Measurements from ENCODE around the gene CPED1.
"Not testable (repeated sequence)": the region's sequence is repeated elsewhere in the genome, so short reads cannot be mapped to it uniquely, and the experiment has no call there.

CPED1 gene

DNA sequence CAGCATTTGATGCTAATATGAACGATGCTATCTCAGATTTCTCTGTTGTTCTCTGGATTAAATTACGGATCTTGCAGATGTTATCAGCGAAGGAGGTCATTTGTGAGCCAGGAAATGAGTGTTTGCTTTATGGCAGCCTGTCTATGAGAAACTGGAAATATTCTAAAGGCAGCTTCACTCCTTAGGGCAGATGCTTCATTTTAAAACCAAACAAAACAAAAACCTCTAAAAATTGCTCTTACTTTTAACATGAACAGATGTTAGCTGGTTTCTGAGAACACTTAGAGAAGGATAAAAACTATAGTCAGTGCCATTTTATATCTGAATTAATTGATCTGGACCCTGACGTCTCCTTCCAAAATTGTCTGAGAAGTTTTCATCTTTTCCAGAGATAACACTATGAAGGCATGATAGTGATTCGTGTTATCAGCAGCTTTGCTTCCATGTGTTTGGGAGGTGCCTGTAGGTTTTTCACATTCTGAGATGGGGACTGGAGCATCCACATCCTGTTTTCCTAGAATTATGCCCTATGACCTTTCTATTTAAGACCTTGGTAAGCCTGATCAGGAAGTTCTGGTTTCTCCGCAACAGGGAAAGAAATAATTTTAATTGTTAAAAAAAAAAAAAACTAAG, 53.1 kb downstream of the CPED1 start:
- no peak for DNase-seq (ENCODE audit: low read depth)

DNA sequence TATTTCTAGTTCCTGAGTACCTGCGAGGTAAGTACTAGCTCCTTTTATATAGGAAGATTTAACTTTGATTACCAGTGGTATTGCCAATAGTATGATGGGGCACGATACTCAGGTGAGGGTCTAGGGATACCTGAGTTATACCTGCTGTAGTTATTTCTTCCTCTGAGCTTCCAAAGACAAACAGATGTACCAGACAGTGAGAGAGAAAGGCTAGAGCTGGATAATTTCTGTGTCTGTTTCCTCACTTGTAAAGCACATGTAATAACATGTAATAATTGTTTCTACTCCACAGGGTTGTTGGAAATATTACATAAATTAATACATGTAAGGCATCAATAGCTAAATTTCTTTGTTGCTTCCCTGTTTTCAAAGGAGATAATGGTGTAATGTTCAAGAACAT, 53.7 kb downstream of the CPED1 start:
- no peak for DNase-seq (ENCODE audit: low read depth)

DNA sequence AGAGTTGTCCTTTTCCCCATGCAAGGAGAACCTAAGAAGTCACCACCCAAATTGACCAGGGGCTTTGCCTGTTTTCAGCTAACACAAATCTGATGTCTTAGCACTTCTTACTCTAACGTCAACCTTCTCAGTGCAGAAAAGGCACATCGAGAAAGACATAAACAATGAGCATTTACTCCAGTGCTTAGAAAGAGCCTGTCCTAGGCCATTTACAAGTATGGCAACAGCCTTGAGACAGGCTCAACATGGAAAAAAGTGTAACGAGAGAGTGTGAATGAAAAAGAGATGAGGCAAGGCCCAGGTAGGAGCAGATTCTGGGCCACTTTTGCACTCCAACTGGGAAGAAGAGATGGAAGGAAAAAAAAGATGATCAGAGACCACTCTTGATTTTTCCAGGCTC, 54.4 kb downstream of the CPED1 start:
- DNase-seq (ENCODE audit: low read depth): no peak

DNA sequence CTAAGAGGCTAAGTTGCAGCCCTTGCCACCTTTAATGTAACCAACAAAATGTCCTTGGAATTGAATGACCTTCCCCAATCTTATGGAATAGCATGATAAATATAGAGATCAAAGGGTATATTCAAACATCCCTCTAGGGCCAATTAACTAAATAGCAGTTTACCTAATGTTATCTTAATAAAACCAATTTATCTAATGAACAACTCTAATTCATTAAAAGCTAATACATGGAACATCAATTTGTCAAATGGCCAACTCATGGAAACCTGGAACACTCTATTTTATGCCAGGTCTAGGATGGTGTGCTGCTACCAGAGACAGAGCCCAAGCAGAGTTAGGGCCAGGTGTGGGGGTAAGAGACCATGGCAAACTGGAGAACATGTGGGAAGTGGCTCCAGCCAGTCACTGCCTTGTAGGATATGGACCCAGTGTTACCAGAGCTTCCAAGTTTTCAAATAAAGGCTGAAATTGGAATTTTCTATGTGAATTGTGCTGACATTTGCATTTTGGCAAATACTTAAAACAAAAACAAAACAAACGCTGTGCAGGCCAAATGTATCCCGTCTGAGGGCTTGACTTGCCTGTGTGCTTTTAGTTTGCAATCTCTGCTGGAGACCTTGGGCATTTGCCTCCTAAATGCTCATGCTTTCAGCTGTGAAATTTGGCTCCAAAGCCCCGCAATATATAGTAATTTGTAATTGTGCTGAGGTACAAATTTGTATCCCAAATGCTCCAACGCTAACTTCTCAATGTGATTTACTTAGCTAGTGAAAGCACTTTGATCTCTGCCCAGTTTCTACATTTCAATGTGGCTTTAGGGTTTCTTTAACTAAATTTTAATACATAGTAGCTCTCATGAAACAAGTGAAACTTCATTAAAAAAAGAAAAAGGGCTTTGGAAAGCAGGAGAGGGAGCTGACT, 55.1 kb downstream of the CPED1 start:
- DNase-seq (ENCODE audit: low read depth): no peak

DNA sequence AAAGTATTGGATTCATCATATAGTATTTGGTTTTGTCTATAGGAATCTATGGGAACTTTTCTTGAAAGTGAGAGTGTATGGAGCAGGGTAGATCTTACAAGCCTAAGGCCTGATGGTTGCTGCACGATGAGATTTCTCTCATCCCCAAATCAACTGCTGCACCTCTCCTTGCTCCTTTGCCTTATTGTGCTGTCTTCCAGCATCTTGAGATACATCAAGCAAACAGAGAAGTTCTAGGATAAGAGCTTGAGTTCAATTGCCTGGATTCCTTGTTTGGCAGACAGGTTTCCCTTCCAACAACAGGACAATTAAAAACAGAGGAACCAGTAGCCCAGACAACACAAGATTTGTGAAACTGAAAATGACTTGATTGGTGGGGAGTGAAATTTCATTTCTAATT, 56.6 kb downstream of the CPED1 start:
- DNase-seq (ENCODE audit: low read depth): no peak

DNA sequence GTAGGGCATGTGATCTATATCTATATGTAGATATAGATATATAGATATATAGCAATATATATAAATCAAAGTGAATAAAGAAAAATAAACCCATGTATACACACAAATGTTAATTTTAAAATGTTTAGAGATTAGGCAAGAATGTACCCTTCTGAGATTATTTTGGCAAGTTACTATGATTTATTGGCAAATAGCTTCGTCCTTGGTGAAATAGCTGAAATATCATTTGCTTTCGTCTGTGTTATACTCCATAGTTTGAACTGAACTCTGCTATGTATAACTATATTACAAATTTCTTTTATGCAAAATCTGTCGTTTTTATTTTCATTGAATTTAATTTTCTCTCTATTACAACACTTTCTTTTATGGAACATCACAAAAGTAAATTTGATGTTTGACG, 57.5 kb downstream of the CPED1 start:
- DNase-seq (ENCODE audit: low read depth): no peak

DNA sequence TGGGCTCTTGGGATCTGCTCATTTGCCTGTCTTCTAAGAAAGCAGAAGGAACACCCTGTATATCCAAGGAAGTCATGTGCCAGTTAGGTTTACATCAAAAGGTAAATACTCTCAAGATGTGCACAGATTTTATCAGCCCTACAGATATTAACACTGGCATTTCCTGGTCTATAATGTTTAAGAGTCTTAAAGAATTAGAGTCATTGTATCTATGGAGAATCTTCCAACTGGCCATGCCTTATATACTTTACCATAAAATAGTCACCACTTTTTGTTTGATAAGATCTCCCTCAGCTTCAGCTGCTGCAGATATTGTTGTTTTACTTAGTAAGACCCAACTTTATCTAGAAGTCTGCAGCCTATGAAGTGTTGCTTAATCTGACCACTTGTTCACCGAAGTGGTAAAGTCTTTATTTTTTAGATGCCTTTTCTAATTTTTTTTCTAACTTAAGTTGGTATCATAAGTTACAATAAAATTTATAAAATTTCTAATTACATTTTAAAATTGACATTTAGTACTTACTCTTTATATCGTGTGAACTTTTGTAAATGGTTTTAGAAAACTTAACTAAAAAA, 58.5 kb downstream of the CPED1 start:
- no peak for DNase-seq (ENCODE audit: low read depth)

DNA sequence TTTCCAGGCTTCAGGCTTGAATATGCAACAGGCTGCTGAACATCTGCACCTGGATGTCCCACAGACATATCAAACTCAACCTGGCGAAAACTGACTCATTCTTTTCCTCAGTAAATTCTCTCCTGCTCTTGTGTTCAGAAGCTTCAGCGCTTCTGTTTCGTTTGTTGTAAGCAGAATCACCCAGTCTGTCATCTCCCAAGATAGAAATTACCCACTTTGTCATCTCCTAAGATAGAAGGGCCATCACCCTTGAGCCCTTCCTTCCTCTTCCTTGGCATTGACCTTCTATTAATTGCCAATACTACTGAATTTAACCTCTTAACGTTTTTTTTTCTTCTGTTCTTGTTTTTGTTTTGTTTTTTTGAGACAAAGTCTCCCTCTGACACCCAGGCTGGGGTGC, 59.7 kb downstream of the CPED1 start:
- no peak for DNase-seq (ENCODE audit: low read depth)

DNA sequence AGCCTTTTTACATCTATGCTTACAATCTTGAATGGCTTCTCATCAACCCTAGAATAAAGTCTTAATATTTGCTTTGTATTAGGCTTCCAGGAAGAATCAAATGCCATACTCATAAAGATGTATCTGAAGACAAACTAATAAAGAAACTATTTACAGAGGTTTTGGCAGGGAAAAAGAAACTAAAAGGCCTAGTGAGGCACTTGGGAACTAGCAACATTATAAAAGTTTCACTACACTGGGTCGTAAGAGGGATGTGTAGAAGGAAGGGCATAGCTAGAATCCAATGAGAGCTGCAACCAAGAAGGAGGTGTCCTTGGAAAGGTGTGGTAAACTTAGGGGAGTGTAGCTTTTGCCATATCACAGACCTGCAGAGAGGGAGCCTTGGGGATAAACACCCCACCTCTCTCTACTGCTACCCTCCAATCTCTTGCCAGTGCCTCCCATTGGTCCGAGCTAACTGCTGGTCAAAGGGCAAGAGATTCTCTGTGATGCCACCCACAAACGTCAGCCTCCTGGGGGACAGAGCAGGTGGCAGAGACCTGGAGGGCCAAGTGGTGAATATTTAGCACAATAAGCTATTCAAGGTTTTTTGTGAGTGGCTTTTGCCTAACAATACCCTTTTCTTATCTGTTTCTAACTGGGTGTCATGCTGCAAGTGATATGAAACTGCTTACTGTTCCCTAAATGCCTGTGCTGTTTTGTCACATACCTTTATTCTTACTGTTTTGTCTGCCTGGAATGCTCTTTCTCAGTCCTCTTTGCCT, 60.7 kb downstream of the CPED1 start:
- no peak for DNase-seq (ENCODE audit: low read depth)

DNA sequence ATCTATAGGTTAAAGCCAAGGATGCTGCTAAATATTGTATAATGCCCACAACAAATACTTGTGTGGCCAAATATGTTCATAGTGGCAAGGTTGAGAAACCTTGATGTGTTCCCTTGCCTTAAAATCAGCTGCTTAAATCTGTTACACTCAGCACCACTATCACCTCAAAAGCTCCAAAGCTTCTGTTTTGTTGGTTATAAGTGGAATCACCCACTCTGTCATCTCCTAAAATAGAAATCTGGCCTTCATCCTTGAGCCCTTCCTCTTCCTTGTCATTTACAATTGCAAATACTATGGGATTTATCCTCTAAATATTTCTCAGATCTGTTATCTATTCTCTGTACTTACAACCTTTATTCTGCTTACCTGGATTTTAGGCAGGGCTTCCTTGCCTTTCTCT, 61.4 kb downstream of the CPED1 start:
- no peak for DNase-seq (ENCODE audit: low read depth)

DNA sequence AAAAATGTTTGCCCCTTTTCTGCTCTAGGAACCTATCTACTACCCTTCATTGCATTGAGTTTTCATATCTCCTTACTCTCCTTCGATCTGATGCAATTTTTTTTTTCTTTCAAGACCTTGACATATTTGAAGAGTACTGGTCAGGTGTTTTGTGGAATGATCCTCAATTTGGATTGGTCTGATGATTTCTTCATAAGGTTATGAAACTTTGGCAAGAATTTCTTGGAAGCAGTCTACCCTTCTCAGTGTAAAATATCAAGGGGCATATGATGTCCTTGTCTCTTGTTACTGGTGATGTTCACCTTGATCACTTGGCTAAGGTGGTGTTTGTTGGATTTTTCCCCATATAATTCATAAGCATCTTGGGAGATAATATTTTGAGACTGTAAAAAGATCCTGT, 64.7 kb downstream of the CPED1 start:
- no peak for DNase-seq (ENCODE audit: low read depth)

DNA sequence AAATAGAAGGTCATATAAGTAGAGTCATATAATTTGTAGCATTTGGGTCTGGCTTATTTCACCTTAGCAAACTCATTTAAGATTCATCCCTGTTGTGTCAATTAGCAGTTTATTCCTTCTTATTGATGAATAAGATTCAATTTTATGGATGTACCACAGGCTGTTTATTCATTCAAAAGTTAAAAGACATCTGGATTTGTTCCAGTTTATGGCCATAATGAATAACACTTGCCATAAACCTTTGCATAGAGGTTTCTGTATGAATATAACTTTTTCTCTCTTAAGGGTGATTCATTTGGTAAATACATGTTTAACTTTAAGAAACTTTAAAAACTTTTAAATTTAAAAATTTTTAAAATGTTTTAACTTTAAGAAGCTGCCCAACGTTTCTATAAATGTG, 66.4 kb downstream of the CPED1 start:
- DNase-seq (ENCODE audit: low read depth): no peak

DNA sequence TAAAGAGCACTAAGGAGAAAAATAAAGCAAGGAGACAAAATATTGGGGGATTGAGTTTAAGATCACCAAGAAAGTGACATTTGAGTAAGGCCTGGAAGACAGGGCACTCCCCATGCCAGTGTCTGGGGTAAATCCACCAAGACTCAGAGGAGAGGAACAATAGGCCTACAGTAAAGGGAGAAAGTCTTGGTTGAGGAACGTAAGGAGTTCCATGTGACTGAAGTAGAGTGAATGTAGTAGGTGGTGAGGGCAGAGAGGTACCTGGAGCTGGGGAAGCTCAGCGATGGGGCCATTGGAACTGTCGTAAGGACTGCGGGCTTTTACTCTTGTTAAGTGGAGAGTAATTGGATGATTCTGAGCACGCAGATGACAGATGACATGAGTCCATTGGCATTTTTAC, 69.4 kb downstream of the CPED1 start:
- no peak for DNase-seq (ENCODE audit: low read depth)

DNA sequence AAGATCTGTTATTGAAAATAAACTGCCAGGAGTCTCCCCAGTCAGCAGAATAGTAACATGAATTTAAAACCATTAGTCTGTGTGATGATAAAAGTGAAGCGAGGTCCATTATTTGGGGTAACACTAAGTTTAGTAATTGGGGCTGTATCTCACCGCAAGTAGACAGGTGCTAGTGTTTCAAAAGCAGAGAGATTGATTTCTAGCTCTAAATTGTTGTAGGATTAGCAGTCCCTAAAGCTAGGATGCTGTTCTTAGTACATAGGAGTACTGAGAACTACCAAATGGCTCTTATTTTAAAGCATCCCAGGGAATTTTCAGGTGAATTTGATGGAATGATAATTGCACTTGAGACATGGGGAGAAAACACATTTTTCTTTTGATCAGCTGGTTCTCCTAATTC, 70.5 kb downstream of the CPED1 start:
- no peak for DNase-seq (ENCODE audit: low read depth)

DNA sequence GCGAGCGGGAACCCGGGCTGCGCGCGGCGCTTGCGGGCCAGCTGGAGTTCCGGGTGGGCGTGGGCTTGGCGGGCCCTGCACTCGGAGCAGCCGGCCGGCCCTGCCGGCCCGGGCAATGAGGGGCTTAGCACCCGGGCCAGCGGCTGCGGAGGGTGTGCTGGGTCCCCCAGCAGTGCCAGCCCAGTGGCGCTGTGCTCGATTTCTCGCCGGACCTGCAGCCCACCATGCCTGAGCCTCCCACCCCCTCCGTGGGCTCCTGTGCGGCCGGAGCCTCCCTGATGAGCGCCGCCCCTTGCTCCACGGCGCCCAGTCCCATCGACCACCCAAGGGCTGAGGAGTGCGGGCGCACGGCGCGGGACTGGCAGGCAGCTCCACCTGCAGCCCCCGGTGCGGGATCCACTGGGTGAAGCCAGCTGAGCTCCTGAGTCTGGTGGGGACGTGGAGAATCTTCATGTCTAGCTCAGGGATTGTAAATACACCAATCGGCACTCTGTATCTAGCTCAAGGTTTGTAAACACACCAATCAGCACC, 71.5 kb downstream of the CPED1 start:
- not testable (repeated sequence) for DNase-seq (ENCODE audit: low read depth)

DNA sequence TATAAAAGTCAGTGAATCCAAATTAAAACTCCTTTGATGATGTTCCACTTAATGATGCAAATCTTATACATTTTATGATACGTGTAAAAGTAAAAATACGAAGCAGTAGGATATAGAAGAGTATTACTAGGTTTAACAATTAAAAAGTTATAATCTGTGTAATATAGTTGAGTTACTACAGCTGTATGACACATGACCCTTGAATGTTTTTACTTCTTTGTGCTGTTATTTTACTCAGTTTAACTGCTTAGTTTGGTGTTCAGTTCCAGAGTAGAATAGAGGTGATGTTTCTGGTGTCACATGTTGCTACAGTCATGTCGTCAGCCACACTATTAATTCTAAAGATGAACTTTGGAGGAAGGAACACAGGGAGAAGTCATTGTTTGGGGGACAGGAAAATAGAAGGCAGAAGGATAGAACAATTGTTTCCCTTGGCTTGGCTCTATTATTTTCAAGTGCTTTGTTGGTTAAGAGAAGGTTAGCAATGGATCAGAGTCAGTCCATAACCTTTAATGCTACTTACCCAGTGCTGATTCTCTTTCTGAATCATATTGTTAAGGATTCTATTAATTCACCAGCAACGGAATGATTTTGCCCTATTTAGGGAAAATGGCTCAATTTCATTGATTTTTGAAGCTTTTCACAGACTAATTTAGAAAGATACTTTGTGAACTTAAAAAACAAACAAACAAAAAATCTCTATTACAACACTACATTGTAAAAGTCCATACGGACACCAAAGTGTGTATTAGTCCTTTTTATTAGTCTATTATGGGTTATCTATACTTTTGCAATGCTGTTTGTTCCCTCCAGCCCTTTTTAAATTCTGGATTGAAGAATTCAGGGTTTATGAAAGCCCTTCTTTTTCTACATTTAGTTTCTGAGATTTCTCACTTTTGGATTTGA, 73.4 kb downstream of the CPED1 start:
- no peak for DNase-seq (ENCODE audit: low read depth)

DNA sequence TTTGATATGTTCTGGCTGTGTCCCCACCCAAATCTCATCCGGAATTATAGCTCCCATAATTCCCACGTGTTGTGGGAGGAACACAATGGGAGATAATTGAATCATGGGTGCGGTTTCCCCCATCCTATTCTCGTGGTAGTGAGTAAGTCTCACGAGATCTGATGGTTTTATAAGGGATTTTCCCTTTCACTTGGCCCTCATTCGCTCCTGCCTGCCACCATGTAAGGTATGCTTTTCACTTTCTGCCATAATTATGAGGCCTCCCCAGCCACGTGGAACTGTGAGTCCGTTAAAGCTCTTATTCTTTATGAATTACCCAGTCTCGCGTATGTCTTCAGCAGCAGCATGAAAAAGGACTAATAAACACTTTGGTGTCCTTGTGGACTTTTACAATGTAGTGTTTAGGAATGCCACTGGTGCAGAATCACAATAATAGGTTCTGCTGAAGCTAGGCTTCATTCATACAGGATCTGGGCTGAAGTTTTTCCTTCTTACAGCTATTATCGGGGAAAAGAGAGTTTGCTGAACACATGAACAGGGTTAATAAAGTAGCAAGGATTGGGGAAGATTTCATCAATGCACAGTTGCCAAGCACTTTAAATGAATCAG, 74.3 kb downstream of the CPED1 start:
- DNase-seq (ENCODE audit: low read depth): no peak

DNA sequence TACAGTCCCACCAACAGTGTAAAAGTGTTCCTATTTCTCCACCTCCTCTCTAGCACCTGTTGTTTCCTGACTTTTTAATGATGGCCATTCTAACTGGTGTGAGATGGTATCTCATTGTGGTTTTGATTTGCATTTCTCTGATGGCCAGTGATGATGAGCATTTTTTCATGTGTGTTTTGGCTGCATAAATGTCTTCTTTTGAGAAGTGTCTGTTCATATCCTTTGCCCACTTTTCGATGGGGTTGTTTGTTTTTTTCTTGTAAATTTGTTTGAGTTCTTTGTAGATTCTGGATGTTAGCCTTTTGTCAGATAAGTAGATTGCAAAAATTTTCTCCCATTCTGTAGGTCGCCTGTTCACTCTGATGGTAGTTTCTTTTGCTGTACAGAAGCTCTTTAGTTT, 79.2 kb downstream of the CPED1 start:
- not testable (repeated sequence) for DNase-seq (ENCODE audit: low read depth)

DNA sequence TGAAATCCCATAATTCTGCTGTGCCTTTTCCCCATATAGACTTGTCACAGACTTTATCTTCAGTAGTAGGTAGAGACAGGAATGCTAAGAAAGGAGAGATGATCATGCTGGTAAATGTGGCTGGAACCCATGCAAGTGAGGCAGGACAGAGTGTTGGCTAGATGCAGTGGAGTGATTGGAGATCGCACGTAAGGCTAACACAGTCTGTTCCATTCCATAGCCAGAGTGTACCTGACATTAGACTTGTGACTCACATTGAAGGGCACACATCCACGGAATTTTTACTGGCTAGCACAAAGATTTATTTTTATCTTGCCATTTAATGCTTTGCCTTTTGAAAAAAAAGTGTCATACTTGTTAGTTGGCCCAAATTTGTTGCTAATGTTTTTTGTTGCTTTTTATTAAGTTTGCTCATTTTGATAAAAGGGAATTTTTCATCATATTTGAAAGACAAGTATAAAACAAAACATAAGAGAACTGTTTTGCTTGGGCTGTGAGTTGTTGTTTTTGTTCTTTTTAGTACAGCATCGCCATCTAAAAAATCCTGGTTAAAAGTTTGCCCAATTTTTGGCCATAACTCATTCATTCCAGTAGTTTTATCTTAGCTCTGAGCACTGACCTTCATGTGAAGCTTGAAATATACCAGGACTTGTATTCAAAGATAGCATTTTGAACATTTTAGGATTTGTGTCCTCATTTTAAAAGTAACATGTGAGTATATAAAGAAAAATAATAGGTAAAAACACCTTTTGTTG, 81.0 kb downstream of the CPED1 start:
- no peak for DNase-seq (ENCODE audit: low read depth)

DNA sequence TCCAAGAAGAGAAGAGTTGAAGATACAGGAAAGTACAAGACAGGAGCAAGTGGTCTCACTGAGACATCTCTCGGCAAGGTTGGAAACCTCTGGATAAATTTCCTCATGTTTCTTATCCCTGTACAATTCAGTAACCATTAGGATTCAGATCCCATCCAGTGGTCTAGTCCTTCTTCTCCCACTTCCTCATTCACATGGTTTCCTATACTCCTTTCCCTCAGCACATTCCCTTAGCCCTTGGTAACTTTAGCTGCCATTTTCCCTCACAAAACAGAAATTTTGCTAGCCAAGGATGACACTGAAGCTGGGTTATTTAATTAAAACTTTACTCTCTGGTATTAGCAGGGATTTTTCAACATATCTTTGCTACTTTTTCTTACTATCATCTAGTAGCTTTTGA, 82.6 kb downstream of the CPED1 start:
- no peak for DNase-seq (ENCODE audit: low read depth)

Data from stromal cell of bone marrow (primary cell).